Measurements from ENCODE around the gene CCDC7. TPM values are rescaled to one million over a fixed set of nuclear protein-coding genes. Genes with fewer than 3 reads are reported as not detected.
"Not testable (repeated sequence)": the region's sequence is repeated elsewhere in the genome, so short reads cannot be mapped to it uniquely, and the experiment has no call there.

Gene CCDC7
- total RNA-seq, 1 donor, result 3.5 TPM

DNA sequence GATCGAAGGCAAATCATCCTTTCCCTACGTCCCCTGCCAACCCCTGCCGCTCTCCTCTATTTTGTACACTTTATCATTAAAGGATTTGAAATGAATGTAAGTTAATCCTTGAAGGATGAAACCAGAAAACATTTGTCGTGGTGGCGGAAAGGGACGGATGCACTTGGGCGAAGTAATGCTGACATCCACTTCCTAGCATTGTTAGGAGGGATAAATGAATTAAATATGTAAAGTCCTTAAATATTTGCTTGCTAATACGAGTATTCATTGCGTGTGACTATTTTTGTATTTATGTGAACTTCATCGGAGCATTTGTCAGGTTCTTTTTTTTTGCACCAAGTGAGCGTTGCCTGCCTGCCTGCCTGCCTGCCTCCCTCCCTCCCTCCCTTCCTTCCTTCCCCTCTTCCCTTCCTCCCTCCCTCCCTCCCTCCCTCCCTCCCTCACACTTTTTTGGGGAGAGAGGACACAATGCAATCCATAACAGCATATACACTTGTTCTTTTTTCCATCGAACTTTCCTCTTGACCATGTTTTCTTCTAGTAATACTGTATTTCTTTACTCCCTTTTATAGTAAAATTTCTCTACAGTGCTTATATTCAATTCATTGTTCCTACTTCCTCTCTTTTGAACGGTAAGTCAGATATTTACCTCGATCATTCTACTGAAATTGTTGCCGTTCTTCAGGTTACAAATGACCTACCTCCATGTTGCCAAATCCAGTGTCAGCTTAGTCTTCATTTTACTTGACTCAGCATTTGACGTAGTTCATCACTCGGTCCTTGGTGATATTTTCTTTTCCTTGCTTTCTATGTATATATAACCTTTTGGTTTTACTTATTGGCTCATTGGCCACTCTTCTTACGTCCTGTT is 831 bp downstream of the CCDC7 start:
- DNase-seq (ENCODE audit: low read depth in 2 of 3, low spot score in 2 of 3), result peak; percentile 17 to 37 (median 22)

DNA sequence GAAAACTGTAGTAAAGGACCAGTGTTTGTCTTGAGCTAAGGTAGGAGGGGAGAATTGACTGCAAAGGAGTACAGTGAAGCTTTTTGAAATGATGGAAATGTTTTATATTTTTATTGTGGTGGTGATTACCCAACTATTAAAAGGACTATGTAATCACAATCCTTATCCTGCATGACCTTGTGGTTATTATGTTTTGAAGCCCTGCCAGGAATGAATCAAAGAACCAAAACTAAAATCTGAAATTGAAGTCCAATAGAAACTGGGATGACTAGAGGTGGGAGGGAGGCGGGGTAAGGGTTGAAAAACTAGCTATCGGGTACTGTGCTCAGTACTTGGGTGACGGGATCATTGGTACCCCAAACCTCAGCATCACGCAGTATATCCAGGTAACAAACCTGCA is 8.2 kb downstream of the CCDC7 start:
- DNase-seq (ENCODE audit: low read depth in 2 of 3, low spot score in 2 of 3), result no peak

DNA sequence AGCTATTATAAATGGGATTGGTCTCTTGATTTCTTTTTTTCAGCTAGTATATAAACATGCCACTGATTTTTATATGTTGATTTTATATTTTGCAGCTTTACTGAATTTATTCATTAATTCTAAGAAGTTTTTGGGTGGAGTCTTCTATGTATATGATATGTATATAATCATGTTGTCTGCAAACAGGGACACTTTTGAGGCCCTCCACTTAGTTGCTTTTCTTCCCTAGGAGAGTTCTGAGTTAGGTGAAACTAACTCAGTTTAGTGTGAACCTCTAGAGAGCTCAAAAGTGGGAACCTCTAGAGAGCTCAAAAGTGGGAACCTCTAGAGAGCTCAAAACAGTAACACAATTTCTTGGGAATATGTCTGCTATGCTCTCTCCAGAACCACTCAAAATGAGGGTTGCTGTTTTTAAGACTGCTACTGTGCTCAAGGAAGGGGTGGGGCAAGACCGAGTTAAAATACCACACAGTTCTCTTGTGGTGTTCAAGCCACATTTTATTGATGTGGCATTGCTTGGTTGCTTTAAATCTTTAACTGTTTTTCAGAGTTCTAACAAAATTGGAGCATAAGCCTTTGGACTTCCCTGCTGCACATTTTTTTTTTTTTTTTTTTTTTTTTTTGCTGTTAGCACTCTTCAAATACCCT is 13.2 kb downstream of the CCDC7 start:
- DNase-seq (ENCODE audit: low read depth in 2 of 3, low spot score in 2 of 3), result peak in 1 of 3 donors; percentile 67

DNA sequence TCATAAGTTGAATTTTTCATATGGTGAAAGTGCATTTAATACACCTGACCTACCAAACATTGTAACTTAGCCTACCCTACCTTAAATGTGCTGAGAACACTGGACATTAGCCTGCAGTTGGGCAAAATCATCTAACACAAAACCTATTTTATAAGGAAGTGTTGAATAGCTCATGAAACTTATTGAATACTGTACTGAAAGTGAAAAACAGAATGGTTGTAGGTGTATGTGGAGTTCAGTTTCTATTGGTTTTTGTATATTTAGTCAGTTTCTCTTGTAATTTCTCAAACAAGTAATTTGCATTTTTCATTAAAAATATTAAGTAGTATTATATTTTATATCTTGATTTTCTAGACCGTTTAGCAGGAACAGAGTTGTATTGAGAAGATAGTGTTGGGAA is 15.3 kb downstream of the CCDC7 start:
- no peak for DNase-seq (ENCODE audit: low read depth in 2 of 3, low spot score in 2 of 3)

DNA sequence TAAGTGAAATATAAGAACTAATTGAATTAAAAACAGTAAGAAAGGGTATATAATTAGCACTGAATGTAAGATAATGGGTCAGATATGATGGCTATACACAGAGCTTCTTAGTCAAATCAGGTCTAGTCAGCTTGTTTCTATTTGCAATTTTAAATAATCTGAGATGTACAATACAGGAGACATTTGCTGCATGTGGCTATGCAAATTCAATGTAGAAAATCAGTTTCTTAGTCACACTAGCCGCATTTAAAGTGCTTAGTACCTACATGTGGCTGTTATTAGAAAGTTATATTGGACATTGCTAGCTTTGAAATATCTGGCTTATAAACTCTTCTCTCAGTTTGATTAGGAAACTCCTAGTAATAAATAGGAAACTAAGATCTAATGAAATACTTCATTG is 25.3 kb downstream of the CCDC7 start:
- DNase-seq (ENCODE audit: low read depth in 2 of 3, low spot score in 2 of 3), result no peak

DNA sequence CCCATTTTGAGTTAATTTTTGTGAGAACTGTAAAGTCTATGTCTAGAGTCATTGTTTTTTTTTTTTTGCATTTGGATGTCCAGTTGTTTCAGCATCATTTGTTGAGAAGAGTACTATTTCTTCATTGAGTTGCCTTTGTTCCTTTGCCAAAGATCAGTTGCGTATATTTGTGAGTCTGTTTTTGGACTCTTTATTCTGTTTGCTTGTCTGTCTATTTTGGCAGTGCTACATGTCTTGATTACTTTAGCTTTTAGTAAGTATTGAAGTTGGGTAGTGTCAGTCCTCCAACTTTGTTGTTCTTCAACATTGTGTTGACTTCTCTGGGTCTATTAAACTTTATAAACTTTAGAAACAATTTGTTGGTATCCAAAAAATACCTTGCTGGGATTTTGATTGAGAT is 31.6 kb downstream of the CCDC7 start:
- no peak for DNase-seq (ENCODE audit: low read depth in 2 of 3, low spot score in 2 of 3)

DNA sequence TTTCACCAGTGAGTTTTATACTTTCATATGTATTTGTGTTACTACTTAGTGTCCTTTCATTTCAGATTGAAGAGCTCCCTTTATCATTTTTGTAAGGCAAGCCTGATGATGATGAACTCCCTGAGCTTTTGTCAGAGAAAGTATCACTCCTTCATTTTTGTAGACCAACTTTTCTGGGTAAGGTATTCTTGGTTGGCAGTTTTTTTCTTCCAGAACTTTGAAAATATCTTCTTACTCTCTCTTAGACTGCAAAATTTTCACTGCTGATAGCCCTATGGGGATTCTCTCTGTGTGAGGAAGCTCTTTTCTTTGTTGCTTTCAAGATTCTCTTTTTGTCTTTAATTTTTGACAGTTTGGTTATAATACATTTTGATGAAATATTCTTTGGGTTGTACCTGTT is 35.7 kb downstream of the CCDC7 start:
- peak in 2 of 3 donors; percentile 3 to 21 for DNase-seq (ENCODE audit: low read depth in 2 of 3, low spot score in 2 of 3)

DNA sequence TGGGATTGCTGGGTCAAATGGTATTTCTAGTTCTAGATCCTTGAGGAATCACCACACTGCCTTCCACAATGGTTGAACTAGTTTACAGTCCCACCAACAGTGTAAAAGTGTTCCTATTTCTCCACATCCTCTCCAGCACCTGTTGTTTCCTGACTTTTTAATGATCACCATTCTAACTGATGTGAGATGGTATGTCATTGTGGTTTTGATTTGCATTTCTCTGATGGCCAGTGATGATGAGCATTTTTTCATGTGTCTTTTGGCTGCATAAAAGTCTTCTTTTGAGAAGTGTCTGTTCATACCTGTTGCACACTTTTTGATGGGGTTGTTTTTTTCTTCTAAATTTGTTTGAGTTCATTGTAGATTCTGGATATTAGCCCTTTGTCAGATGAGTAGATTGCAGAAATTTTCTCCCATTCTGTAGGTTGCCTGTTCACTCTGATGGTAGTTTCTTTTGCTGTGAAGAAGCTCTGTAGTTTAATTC is 37.1 kb downstream of the CCDC7 start:
- not testable (repeated sequence) for DNase-seq (ENCODE audit: low read depth in 2 of 3, low spot score in 2 of 3)

DNA sequence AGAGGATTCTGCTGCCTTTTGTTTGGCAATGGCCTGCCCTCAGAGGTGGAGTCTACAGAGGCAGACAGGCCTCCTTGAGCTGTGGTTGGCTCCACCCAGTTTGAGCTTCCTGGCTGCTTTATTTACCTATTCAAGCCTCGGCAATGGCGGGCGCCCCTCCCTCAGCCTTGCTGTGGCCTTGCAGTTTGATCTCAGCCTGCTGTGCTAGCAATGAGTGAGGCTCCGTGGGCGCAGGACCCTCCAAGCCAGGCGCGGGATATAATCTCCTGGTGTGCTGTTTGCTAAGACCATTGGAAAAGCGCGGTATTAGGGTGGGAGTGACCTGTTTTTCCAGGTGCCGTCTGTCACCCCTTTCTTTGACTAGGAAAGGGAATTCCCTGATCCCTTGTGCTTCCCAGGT is 42.1 kb downstream of the CCDC7 start:
- DNase-seq (ENCODE audit: low read depth in 2 of 3, low spot score in 2 of 3), result not testable (repeated sequence)

DNA sequence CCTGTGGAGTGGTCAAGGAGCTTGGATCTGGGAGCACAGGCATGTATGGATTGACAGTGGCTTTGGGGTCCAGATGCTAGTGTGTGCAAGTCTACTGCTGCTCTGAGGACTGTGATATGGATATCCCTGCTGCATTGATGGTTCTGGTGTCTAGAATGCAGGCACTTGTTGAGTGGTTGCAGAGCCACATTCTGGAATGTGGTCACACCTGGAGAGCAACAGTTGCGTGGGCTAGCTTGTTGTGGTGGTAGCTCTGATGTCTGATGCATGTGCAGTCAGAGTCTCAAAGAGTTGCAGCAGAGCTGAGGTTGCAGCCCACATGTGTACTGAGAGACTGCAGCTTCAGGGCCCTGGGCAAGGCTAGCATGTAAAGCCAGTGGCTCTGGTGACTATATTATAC is 43.2 kb downstream of the CCDC7 start:
- DNase-seq (ENCODE audit: low read depth in 2 of 3, low spot score in 2 of 3), result no peak

DNA sequence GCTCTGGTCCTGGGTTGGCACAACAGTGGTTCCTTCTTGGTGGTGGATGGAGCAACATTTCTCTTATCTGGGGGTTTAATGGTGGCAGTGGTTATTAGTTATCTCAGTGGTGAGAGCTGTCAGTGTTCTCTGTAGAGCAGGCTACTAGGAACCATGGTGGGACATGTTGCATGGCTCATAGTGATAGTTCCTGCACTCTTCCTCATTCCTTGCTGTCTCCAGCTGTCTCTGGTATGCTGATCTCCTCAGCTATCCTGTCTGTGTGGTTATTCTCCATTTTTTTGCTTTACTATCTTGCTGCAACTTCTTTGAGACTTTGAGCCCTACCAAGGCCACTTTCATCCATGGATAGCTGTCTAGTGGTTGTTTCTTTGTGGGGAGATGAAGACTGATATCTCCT is 44.0 kb downstream of the CCDC7 start:
- DNase-seq (ENCODE audit: low read depth in 2 of 3, low spot score in 2 of 3), result no peak

DNA sequence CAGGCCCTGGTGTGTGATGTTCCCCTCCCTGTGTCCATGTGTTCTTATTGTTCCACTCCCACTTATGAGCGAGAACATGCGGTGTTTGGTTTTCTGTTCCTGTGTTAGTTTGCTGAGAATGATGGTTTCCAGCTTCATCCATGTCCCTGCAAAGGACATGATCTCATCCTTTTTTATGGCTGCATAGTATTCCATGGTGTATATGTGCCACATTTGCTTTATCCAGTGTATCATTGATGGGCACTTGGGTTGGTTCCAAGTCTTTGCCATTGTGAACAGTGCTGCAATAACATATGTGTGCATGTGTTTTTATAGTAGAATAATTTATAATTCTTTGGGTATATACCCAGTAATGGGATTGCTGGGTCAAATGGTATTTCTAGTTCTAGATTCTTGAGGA is 48.6 kb downstream of the CCDC7 start:
- not testable (repeated sequence) for DNase-seq (ENCODE audit: low read depth in 2 of 3, low spot score in 2 of 3)

DNA sequence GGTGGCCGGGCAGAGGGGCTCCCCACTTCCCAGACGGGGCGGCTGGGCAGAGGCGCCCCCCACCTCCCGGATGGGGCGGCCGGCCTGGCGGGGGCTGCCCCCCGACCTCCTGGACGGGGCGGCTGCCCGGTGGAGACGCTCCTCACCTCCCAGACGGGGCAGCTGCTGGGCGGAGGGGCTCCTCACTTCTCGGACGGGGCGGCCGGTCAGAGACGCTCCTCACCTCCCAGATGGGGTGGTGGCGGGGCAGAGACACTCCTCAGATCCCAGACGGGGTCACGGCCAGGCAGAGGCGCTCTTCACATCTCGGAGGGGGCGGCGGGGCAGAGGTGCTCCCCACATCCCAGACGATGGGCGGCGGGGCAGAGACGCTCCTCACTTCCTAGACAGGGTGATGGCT is 54.2 kb downstream of the CCDC7 start:
- DNase-seq (ENCODE audit: low read depth in 2 of 3, low spot score in 2 of 3), result not testable (repeated sequence)

DNA sequence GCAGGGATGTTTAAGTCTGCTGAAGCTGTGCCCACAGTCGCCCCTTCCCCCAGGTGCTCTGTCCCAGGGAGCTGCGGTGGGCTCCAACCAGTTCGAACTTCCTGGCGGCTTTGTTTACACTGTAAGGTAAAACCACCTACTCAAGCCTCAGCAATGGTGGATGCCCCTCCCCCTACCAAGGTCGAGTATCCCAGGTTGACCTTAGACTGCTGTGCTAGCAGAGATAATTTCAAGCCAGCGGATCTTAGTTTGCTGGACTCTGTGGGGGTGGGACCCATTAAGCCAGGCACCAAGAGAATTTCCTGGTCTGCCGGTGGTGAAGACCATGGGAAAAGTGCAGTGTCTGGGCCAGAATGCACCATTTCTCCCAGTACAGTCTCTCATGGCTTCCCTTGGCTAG is 56.0 kb downstream of the CCDC7 start:
- no peak for DNase-seq (ENCODE audit: low read depth in 2 of 3, low spot score in 2 of 3)

DNA sequence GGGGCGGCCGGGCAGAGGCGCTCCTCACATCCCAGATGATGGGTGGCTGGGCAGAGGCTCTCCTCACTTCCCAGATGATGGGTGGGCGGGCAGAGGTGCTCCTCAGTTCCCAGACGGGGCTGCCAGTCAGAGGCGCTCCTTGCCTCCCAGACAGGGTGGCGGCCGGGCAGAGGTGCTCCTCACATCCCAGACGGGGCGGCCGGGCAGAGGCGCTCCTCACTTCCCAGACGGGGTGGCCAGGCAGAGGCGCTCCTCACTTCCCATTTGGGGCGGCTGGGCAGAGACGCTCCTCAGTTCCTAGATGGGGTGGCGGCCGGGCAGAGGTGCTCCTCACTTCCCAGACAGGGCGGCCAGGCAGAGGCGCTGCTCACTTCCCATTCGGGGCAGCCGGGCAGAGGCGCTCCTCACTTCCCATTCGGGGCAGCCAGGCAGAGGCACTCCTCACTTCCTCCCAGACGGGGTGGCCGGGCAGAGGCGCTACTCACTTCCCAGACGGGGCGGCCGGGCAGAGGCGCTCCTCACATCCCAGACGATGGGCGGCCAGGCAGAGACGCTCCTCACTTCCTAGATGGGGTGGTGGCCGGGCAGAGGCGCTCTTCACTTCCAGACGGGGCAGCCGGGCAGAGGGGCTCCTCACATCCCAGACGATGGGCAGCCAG is 60.0 kb downstream of the CCDC7 start:
- not testable (repeated sequence) for DNase-seq (ENCODE audit: low read depth in 2 of 3, low spot score in 2 of 3)

DNA sequence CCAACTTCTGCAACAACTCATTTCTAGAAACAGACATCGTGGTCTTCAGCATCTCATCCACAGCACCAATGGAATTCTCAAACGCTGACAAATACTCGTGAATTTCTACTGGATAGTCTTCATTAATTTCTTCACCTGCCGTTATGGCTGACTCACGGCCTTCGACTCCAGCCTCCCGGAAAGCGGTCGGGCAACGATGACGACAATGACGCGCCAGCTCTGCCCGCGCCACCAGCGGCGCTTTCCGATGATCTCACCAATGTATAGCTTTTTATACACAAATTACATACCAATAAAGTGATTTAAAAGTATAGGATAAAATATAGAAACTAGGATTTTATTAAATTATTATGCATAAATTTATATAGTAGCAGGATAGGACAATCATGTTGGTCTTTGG is 65.7 kb downstream of the CCDC7 start:
- DNase-seq (ENCODE audit: low read depth in 2 of 3, low spot score in 2 of 3), result no peak

DNA sequence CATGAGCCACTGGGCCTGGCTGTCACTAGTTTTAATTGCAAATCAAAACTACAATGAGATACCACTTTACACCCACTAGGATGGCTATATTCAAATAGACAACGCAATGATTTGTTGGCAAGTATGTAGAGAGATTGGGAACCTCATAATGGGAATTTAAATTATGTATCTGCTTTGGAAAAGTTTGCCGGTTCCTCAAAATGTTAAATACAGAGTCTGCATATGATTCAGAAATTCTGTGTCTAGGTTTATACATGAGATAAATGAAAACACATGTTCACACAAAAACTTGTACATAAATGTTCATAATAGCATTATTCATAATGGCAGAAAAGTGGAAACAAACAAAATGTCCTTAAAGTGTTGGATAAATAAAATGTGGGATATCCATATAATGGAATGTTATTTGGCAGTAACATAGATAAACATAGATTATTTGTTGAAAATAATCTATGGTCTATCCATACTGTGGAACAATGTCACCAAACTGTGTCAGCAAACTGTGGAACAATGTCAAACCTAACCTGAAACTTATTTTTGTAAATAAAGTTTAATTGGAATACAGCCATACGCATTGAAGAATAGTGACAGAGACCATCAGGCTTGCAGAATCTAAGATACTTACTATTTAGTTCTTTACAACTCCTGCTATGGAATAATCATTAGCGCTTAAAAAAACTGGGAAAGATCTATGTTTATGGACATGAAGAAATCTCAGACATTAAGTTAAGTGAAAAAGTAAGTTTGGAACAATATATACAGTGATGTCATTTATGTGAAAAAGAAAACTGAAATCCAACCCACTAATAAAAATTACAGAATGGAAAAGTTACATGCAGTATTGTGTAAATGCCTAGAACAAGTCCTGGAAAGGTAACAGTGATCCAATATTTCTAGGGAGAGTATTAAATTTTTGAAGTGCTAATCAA is 70.9 kb downstream of the CCDC7 start:
- DNase-seq (ENCODE audit: low read depth in 2 of 3, low spot score in 2 of 3), result no peak

DNA sequence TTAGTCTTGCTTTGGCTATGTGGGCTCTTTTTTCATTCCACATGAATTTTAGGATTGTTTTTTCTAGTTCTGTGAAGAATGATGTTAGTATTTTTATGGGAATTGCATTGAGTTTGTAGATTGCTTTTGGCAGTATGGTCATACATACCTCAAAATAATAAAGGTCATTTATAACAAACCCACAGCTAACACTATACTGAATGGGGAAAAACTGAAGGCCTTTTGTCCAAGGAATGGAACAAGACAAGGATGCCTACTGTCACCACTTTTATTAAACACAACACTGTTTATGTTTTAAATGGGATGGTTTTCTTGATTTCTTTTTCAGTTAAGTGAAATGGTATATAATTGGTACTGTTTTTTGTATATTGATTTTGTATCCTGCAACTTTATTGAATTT is 84.3 kb downstream of the CCDC7 start:
- DNase-seq (ENCODE audit: low read depth in 2 of 3, low spot score in 2 of 3), result no peak

DNA sequence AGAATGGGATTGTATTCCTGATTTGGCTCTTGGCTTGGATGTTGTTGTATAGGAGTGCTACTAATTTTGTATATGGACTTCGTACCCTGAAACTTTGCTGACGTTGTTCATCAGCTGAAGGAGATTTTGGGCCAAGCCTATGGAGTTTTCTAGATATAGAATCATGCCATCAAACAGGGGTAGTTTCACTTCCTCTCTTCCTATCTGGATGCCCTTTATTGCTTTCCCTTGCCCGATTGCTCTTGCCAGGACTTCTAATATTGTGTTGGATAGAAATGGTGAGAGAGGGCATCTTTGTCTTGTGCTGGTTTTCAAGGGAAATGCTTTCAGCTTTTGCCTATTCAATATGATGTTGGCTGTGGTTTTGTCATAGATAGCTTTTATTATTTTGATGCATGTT is 92.3 kb downstream of the CCDC7 start:
- DNase-seq (ENCODE audit: low read depth in 2 of 3, low spot score in 2 of 3), result no peak

DNA sequence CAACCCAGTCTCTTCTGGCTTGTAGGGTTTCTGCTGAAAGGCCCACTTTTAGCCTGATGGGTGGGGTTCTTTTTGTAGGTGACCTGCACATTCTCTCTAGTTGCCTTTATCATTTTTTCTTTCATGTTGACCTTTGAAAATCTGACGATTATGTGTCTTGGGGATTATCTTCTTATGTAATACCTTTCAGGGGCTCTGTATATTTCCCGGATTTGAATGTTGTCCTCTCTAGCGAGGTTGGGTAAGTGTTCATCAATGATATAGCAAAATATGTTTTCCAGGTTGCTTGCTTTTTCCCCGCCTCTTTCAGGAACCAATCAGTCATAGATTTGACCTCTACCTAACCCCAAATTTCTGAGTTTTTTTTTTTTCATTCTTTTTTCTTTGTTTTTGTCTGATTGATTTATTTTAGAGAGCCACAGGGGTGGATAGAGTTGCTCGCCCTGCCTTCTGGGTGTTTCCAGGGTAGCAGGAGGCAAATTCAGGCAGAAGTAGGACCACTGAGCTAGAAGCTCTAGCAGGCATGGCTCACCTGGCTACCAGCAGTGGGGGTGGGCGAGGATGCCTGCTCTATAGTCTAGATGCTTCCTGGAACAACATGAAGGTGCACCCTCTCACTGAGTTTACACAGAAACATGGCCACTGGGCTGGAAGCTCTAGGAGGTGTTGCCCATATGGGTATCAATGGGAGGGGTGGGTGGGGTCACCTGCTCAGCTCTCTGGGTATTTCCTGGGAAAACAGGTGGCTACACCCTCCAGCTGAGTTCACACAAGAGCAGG is 94.9 kb downstream of the CCDC7 start:
- no peak for DNase-seq (ENCODE audit: low read depth in 2 of 3, low spot score in 2 of 3)

Data from hematopoietic multipotent progenitor cell (in vitro differentiated cells).